DOHH2 (cell line): Measurements from ENCODE around the gene RABGAP1L.
"Not testable (repeated sequence)": the region's sequence is repeated elsewhere in the genome, so short reads cannot be mapped to it uniquely, and the experiment has no call there.

Source experiments
- H3F3A ChIP-seq: fragments of 200-600 bp; sonication (generic), shearing (Covaris generic); 2 replicates; pipeline ENCODE4 v1.6.0; 2016; ENCODE audit warnings: antibody characterized with exemption, mild to moderate bottlenecking; ENCODE audit not compliant: control insufficient read depth, insufficient read depth
- H3K27ac ChIP-seq: fragments of 200-600 bp; sonication (generic); 2 replicates; pipeline ENCODE4 v1.5.1; 2014; ENCODE audit warnings: low read depth, mild to moderate bottlenecking, low read length, moderate library complexity
- H3K27me3 ChIP-seq: fragments of 200-600 bp; sonication (generic); 2 replicates; pipeline ENCODE4 v1.6.1; 2014; ENCODE audit warnings: mild to moderate bottlenecking, low read length, mixed read lengths; ENCODE audit not compliant: control insufficient read depth
- H3K36me3 ChIP-seq: fragments of 200-600 bp; sonication (generic); 2 replicates; pipeline ENCODE4 v1.6.1; 2014; ENCODE audit warnings: mild to moderate bottlenecking, low read length, moderate library complexity, mixed read lengths; ENCODE audit not compliant: control insufficient read depth
- H3K4me1 ChIP-seq: fragments of 200-600 bp; sonication (generic); 2 replicates; pipeline ENCODE4 v1.6.1; 2014; ENCODE audit warnings: mild to moderate bottlenecking, low read length, mixed read lengths; ENCODE audit not compliant: control insufficient read depth
- H3K4me2 ChIP-seq: fragments of 200-600 bp; sonication (generic); 2 replicates; pipeline ENCODE4 v1.6.0; 2014; ENCODE audit warnings: mild to moderate bottlenecking, low read length, moderate library complexity
- H3K4me3 ChIP-seq: fragments of 200-600 bp; sonication (generic); 2 replicates; pipeline ENCODE4 v1.5.1; 2014; ENCODE audit warnings: mild to moderate bottlenecking, low read length, mixed read lengths
- H3K79me2 ChIP-seq: fragments of 200-600 bp; sonication (generic); 2 replicates; pipeline ENCODE4 v1.6.1; 2014; ENCODE audit warnings: mild to moderate bottlenecking, low read length, mixed read lengths; ENCODE audit not compliant: control insufficient read depth
- H3K9me2 ChIP-seq: fragments of 200-600 bp; sonication (generic); replicated peaks from 2 replicates; pipeline ENCODE4 v1.6.1; 2014; ENCODE audit warnings: mild to moderate bottlenecking, low read length, mixed read lengths; ENCODE audit not compliant: control insufficient read depth
- H3K9me3 ChIP-seq: fragments of 200-600 bp; sonication (generic); 2 replicates; pipeline ENCODE4 v1.6.1; 2014; ENCODE audit warnings: antibody characterized with exemption, low read length, mixed read lengths; ENCODE audit not compliant: control insufficient read depth, insufficient read depth
- H4K20me1 ChIP-seq: fragments of 200-600 bp; sonication (generic); 2 replicates; pipeline ENCODE4 v1.6.0; 2014; ENCODE audit warnings: low read depth, mild to moderate bottlenecking, antibody characterized with exemption, low read length, moderate library complexity; ENCODE audit not compliant: control insufficient read depth, insufficient read depth
- EZH2phosphoT487 ChIP-seq: fragments of 200-600 bp; sonication (generic); IDR thresholded peaks from 2 replicates; pipeline ENCODE4 v1.6.1; 2017; ENCODE audit warnings: borderline replicate concordance, mild to moderate bottlenecking, antibody characterized with exemption, low read length, moderate library complexity, mixed read lengths
- TF ChIP-seq, protein P1 (sequence below): fragments of 200-600 bp; sonication (generic); IDR thresholded peaks from one replicate; pipeline ENCODE4 v1.5.1; 2014; ENCODE audit warnings: antibody characterized with exemption, mild to moderate bottlenecking, low read depth, low read length; ENCODE audit not compliant: poor library complexity, severe bottlenecking

Gene RABGAP1L

DNA sequence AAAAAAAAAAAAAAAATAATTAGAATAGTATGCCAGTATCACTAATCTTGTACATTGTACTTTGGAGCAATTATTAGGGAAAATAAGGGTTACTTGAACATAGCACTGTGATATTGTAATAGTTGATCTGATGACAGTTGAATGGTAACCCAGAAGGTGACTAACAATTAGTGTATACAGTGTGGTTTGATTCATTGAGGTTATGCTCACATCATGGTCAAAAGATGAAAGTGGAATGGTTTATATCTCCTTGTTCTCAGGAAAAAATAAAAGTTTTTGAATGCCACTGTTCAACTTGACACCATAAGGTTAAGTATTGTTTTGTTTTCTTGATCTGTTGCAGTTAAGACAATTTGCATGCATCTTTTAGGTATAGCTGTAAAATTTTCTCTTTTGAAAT lies 375.5 kb downstream of the RABGAP1L start:
- Histone ChIP-seq H3K27ac (no peak overlapping the region), H3K79me2 (peaks cover 2% of the 10 kb centered on the region; the same call in 1 of the 2 replicates), H3K4me1 (no peaks in the 10 kb centered on the region), H3K27me3 (no peaks in the 10 kb centered on the region), H3F3A (peaks cover 3% of the 10 kb centered on the region), H4K20me1 (no peaks in the 10 kb centered on the region), H3K36me3 (peaks cover 12% of the 10 kb centered on the region), H3K4me2 (no peak overlapping the region), H3K9me2 (no peaks in the 10 kb centered on the region), H3K4me3 (no peak overlapping the region), H3K9me3 (peaks cover 12% of the 10 kb centered on the region; the same call in 1 of the 2 replicates)
- TF ChIP-seq, protein P1, sequence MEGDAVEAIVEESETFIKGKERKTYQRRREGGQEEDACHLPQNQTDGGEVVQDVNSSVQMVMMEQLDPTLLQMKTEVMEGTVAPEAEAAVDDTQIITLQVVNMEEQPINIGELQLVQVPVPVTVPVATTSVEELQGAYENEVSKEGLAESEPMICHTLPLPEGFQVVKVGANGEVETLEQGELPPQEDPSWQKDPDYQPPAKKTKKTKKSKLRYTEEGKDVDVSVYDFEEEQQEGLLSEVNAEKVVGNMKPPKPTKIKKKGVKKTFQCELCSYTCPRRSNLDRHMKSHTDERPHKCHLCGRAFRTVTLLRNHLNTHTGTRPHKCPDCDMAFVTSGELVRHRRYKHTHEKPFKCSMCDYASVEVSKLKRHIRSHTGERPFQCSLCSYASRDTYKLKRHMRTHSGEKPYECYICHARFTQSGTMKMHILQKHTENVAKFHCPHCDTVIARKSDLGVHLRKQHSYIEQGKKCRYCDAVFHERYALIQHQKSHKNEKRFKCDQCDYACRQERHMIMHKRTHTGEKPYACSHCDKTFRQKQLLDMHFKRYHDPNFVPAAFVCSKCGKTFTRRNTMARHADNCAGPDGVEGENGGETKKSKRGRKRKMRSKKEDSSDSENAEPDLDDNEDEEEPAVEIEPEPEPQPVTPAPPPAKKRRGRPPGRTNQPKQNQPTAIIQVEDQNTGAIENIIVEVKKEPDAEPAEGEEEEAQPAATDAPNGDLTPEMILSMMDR = no peak
- no peak for TF ChIP-seq EZH2phosphoT487

DNA sequence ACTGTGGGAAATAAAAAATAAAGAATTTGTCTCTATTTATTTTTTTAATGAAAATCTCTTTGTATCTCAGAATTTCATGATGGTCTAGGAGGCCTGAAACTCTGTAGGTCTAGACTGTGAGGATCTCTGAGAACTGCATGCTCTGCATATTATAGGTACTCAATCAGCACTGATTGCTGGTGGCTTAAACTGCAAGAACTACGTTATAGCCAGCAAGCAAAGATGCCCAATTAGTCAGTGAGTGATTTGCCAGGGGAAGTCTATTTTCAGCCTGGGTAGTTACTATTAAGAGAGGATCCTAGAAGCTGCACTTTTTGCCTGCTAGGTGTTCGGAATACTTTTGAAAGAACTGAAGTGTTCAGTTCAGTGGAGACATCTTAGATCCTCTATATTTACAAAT lies 375.9 kb downstream of the RABGAP1L start:
- Histone ChIP-seq H3K4me3 (no peak overlapping the region), H3K9me3 (peaks cover 8% of the 10 kb centered on the region; the same call in 1 of the 2 replicates), H3F3A (peaks cover 3% of the 10 kb centered on the region), H3K4me1 (no peaks in the 10 kb centered on the region), H4K20me1 (no peaks in the 10 kb centered on the region), H3K4me2 (no peak overlapping the region), H3K27ac (no peak overlapping the region), H3K79me2 (no peaks in the 10 kb centered on the region; the same call in 1 of the 2 replicates), H3K27me3 (no peaks in the 10 kb centered on the region), H3K9me2 (no peaks in the 10 kb centered on the region), H3K36me3 (peaks cover 8% of the 10 kb centered on the region)
- TF ChIP-seq, protein P1 = no peak
- TF ChIP-seq EZH2phosphoT487 = no peak

DNA sequence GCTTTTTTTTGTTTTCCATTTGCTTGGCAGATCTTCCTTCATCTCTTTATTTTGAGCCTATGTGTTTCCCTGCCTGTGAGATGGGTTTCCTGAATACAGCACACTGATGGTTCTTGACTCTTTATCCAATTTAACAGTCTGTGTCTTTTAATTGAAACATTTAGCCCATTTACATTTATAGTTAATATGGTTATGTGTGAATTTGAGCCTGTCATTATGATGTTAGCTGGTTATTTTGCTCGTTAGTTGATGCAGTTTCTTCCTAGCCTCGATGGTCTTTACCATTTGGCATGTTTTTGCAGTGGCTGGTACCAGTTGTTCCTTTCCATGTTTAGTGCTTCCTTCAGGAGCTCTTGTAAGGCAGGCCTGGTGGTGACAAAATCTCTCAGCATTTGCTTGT lies 384.1 kb downstream of the RABGAP1L start:
- H4K20me1 ChIP-seq, H3K36me3 ChIP-seq, H3F3A ChIP-seq, H3K27me3 ChIP-seq, H3K4me1 ChIP-seq, H3K9me3 ChIP-seq, H3K27ac ChIP-seq, H3K9me2 ChIP-seq, H3K4me2 ChIP-seq, H3K79me2 ChIP-seq, H3K4me3 ChIP-seq: not testable (repeated sequence)

DNA sequence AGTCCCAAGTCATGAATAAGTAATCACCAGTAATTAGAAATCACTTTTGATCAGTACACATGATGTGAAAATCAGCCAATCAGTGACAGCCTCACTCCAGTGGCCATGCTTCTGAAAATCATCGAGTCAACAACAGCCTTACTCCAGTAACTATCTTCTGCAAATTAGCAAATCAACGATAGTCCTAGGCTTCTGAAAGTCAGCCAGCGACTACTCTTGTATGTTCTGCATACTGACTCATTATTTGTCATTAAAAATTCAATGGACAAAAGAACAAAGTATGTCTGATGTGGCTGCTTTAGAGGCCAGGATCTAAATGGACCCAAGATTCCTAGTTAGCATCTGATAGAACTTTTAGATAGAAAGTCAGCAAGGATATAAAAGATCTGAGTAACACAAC lies 391.0 kb downstream of the RABGAP1L start:
- H3K4me1 ChIP-seq = peaks cover 40% of the 10 kb centered on the region
- H3K36me3 ChIP-seq = peaks cover 5% of the 10 kb centered on the region
- TF ChIP-seq, protein P1 = no peak
- TF ChIP-seq EZH2phosphoT487 = no peak
- H3F3A ChIP-seq = peaks cover 3% of the 10 kb centered on the region; the same call in 1 of the 2 replicates
- H3K9me2 ChIP-seq = no peaks in the 10 kb centered on the region
- no peaks in the 10 kb centered on the region for H3K79me2 ChIP-seq
- H3K27ac ChIP-seq = no peak overlapping the region
- no peaks in the 10 kb centered on the region for H4K20me1 ChIP-seq
- H3K9me3 ChIP-seq = no peaks in the 10 kb centered on the region
- H3K4me2 ChIP-seq = no peak overlapping the region
- no peaks in the 10 kb centered on the region for H3K27me3 ChIP-seq
- H3K4me3 ChIP-seq = no peak overlapping the region
